SKM-1 treated with dmso at 0.1 percent for 144 hours (cell line): ENCODE results near the gene LRRC73.
"Not testable (repeated sequence)": the region's sequence is repeated elsewhere in the genome, so short reads cannot be mapped to it uniquely, and the experiment has no call there.

Experiments used
- DNase-seq: peaks from one replicate; lab custom pipeline; 2025; ENCODE audit not compliant: unreplicated experiment; lab: John Stamatoyannopoulos, UW

LRRC73 gene

DNA sequence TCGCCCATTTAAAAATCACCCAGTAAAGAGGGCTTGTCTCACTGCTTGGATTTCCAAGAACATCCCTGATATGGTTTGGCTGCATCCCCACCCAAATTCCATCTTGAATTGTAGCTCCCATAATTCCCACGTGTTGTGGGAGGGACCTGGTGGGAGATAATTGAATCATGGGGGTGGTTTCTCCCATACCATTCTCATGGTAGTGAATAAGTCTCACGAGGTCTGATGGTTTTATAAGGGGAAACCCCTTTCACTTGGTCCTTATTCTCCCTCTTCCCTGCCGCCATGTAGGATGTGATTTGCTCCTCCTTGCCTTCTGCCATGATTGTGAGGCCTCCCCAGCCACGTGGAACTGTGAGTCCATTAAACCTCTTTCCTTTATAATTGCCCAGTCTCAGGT, 42.9 kb downstream of the LRRC73 start:
- not testable (repeated sequence) for DNase-seq

DNA sequence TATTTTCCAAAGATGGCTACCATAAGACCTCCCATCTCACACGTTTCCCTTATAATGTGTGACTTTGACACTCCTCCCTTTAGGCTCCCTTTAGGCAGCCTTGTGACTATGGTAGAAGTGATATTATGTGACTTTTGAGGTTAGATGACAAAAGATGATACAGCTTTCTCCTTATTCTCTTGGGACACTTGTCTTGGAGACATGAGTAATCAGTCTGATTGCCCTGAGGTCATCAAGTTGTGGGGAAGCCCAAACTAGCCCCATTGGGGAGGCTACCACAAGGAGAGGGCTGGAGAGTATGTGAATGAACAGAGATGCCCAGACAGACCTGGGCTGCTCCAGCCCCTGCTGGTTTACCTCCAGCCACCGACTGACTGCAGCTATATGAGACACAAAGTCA, 44.2 kb downstream of the LRRC73 start:
- DNase-seq = no peak

DNA sequence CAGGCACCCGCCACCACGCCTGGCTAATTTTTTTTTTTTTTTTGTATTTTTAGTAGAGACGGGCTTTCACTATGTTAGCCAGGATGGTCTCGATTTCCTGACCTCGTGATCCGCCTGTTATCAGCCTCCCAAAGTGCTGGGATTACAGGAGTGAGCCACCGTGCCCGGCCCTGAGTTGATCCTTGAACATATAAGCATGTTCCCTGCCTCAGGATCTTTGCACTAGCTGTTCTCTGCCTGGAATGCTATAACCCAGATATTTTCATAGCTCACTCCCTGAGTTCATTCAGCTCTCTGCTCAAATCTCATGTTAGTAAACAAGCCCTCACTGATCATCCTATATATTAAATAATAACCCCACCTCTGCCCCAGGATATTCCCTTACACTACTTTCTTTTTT, 45.8 kb downstream of the LRRC73 start:
- DNase-seq = no peak

DNA sequence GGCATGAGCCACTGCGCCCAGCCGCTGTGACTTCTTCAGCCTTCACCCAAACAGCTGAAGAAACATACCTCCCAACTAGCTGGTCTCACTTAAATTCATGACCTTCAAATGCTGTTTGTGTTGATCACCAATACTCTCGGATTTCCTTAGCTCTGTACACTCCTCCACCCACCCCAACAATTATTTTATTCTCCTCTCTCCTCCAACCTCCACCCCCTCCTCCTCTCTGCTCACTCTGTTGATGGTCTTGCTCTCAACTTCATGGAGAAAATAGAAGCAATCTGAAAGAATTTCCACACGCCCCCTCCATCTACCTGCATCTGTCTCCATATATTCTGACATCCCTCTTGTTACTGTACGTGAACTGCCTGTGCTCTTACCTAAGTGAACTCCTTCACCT, 48.2 kb downstream of the LRRC73 start:
- DNase-seq = no peak

DNA sequence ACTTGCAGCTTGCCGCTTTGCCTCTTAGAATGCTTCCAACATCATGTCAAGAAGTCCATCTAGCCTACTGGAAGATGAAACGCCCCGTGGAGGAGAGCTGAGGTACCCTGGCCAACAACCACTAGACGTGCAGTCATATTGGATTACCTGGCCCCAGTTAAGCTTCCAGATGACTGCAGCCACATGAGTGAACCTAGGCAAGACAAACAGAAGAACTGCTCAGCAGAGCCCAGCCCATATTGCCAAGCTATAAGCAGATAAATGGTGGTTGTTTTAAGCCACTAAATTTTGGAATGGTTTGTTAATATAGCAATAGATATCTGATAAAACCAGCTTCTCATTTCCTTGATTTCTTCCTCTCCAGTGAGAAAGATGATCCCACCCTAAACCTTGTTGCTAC, 50.1 kb downstream of the LRRC73 start:
- no peak for DNase-seq

DNA sequence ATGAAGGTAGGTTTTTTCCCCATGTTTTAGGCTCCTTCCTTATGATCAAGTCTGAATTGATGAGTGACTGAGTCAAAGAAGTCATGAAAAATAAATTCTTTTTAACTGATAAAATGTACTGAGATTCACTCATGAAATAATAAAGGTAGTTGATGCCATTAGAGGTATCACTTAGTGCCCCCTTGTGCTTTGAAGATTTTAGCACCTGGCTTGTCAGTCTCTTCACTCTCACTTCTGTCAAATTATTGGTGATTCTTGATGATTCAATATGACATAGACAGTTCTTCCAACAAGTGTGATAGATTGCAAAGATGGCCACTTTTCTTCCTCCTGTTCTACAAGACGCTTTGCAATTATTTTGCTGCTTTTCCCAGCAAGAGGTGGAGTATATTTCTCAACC, 50.6 kb downstream of the LRRC73 start:
- DNase-seq = no peak

DNA sequence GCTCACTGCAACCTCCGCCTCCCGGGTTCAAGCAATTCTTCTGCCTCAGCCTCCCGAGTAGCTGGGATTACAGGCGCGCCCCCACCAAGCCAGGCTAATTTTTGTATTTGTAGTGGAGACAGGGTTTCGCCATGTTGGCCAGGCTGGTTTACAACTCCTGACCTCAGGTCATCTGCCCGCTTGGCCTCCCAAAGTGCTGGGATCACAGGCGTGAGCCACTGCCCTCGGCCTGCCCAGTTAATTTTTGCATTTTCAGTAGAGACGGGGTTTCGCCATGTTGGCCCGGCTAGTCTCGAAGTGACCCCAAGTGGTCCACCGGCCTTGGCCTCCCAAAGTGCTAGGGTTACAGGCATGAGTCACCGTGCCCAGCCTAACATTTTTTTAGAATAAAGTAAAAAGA, 52.0 kb downstream of the LRRC73 start:
- not testable (repeated sequence) for DNase-seq

DNA sequence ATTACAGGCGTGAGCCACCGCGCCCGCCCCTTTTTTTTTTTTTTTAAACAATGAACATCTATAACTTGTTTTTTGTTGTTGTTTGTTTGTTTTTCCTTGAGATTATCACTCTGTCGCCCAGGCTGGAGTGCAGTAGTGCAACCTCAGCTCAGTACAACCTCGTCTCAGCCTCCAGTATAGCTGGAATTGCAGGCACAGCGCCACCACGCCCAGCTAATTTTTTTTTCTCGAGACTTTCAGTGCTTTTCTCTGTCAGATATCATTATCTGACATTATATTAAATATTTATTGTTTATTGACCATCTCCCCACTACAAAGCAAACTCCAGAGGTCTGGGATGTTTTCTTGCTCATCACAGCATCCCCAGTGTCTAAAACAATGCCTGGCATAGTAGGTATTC, 52.5 kb downstream of the LRRC73 start:
- DNase-seq = no peak
